ENCODE results near the gene GORASP2.

The GORASP2 gene

GRCh38 chr2:171004833-171005232 is 75.8 kb downstream of the GORASP2 start:
- TF ChIP-seq CTCF (conservative IDR thresholded peaks at IDR 0.05; ENCODE audit: low read depth) = no peak
- no peak overlapping the region for H3K27ac ChIP-seq
- DNase-seq (ENCODE audit: low spot score) = no peak
- ChIA-PET POLR2A (ENCODE audit: low non-redundant PET) (no interaction called here), CTCF (interaction anchor here (0.6 kb wide), 1 partner anchor 87 kb away, joined by 3 read pairs; no protein-coding TSS in a partner anchor)

GRCh38 chr2:171008550-171009205 is 79.6 kb downstream of the GORASP2 start:
- no peak for DNase-seq (ENCODE audit: low spot score)
- TF ChIP-seq CTCF (conservative IDR thresholded peaks at IDR 0.05; ENCODE audit: low read depth) = no peak
- POLR2A ChIA-PET (ENCODE audit: low non-redundant PET) = no interaction called here
- CTCF ChIA-PET = interaction anchor here (0.7 kb wide), 1 partner anchor 72 kb away, joined by 3 read pairs; no protein-coding TSS in a partner anchor
- H3K27ac ChIP-seq = no peak overlapping the region

GRCh38 chr2:171009386-171009785 is 80.3 kb downstream of the GORASP2 start:
- ChIA-PET CTCF (interaction anchor here (0.9 kb wide), 1 partner anchor 9 kb away, joined by 3 read pairs; no protein-coding TSS in a partner anchor), POLR2A (ENCODE audit: low non-redundant PET) (interaction anchor here (0.7 kb wide), 1 partner anchor 38 kb away, joined by 7 read pairs; no protein-coding TSS in a partner anchor)
- TF ChIP-seq CTCF (conservative IDR thresholded peaks at IDR 0.05; ENCODE audit: low read depth) = no peak
- DNase-seq (ENCODE audit: low spot score) = no peak
- no peak overlapping the region for H3K27ac ChIP-seq

DNA sequence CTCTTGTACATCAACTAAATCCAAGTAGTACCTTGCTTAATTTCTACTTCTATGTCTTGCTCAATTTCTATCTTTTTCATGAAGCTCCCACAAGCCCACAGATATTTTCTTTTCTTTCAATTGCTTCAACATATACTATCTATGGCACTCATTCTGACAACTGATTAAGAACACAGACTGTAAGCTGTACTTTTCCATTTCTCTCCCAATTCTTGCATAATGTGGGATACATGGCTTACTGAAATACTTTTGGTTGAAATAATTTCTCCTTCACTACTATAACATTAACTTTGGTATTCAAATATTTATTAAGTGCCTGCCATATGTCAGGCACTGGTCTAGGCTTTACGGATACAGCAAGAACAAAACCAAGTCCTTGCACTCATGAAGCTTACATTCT is 84.8 kb downstream of the GORASP2 start:
- CTCF ChIA-PET = interaction anchor here (0.7 kb wide), 1 partner anchor 15 kb away, joined by 4 read pairs; no protein-coding TSS in a partner anchor
- no peak for TF ChIP-seq CTCF (conservative IDR thresholded peaks at IDR 0.05; ENCODE audit: low read depth)
- H3K27ac ChIP-seq = no peak overlapping the region
- DNase-seq (ENCODE audit: low spot score) = no peak
- POLR2A ChIA-PET (ENCODE audit: low non-redundant PET) = no interaction called here

DNA sequence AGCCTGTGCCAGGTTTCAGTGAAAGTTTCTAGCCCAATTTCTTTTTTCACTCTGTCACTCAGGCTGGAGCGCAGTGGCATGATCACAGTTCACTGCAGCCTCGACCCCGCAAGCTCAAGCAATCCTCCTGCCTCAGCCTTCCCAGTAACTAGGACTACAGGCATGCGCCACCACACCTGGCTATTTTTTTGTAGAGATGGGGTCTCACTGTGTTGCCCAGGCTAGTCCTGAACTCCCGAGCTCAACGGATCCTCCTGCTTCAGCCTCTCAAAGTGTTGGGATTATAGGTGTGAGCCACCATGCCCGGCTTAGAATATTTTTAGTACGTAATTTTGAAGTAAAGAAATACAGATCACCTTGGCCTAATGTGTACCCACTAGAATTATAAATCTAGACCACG is 87.1 kb downstream of the GORASP2 start:
- no peak for TF ChIP-seq CTCF (conservative IDR thresholded peaks at IDR 0.05; ENCODE audit: low read depth)
- ChIA-PET POLR2A (ENCODE audit: low non-redundant PET) (no interaction called here), CTCF (no interaction called here)
- H3K27ac ChIP-seq = no peak overlapping the region
- no peak for DNase-seq (ENCODE audit: low spot score)
